ENCODE results near the gene HBP1. TPM values are rescaled to one million over a fixed set of nuclear protein-coding genes. Genes with fewer than 3 reads are reported as not detected.

The HBP1 gene
- total and polyA plus RNA-seq, 2 of the 13 experiments (the other 11 are each of a cell fraction or from before 2014, with no cell fraction given) = 22.9 to 44.1 TPM

- TF ChIP-seq ZNF646 (CRISPR knock-in tag; IDR thresholded peaks at IDR 0.05) = no peak
- TF ChIP-seq SOX5 (CRISPR knock-in tag; IDR thresholded peaks at IDR 0.05; ENCODE audit: borderline replicate concordance) = peak; percentile 15; the same call in 1 of the 2 replicates
- peak; percentile 94 for TF ChIP-seq CEBPZ (IDR thresholded peaks at IDR 0.05; ENCODE audit: low read length)
- TF ChIP-seq ZNF704 (CRISPR knock-in tag; IDR thresholded peaks at IDR 0.05; ENCODE audit: borderline replicate concordance) = no peak
- no peak for TF ChIP-seq RORA (CRISPR knock-in tag; IDR thresholded peaks at IDR 0.05)
- TF ChIP-seq DMAP1 (CRISPR knock-in tag; IDR thresholded peaks at IDR 0.05) = peak; percentile 37; the same call in 1 of the 2 replicates
- peak; percentile 62 for TF ChIP-seq GABPB1 (CRISPR knock-in tag; IDR thresholded peaks at IDR 0.05)
- peak; percentile 94 for TF ChIP-seq ZNF143 (CRISPR knock-in tag; IDR thresholded peaks at IDR 0.05)
- 0 out of 2 replicates have a peak, but pooled peaks have one; percentile 12 for TF ChIP-seq MXD4 (CRISPR knock-in tag; IDR thresholded peaks at IDR 0.05)
- TF ChIP-seq RAD21 (CRISPR knock-in tag; IDR thresholded peaks at IDR 0.05) = peak; percentile 38; the same call in 1 of the 2 replicates
- TF ChIP-seq ETS1 (CRISPR knock-in tag; IDR thresholded peaks at IDR 0.05) = no peak
- TF ChIP-seq ZNF317 (CRISPR knock-in tag; IDR thresholded peaks at IDR 0.05) = no peak
- TF ChIP-seq ZNF501 (CRISPR knock-in tag; IDR thresholded peaks at IDR 0.05) = peak; percentile 56
Measured at GRCh38 chr7:107168233-107169119, at the start of gene HBP1 (continued).

Data from HepG2 (cell line).